Transverse colon (tissue), 4 donors: ENCODE data around the gene GPR141. TPM values are rescaled to one million over a fixed set of nuclear protein-coding genes. Genes with fewer than 3 reads are reported as not detected.

ENCODE experiments used
- DNase-seq: peaks from one replicate; pipeline ENCODE4 v3.0.0-alpha.2; 2019
- H3K27ac ChIP-seq, 4 donors: fragments of 200-600 bp; sonication (generic); 2 replicates each; pipeline ENCODE4 v1.5.1; 2016 to 2018; ENCODE audit warnings: inconsistent platforms in 4 of 4
- H3K27me3 ChIP-seq: fragments of 200-600 bp; sonication (generic); 2 replicates; pipeline ENCODE4 v1.5.1; 2017; ENCODE audit warnings: inconsistent platforms
- H3K36me3 ChIP-seq, 4 donors: fragments of 200-600 bp; sonication (generic); 2 replicates each; pipeline ENCODE4 v1.5.1; 2017 to 2019; ENCODE audit warnings: inconsistent platforms in 4 of 4
- H3K4me1 ChIP-seq, 4 donors: fragments of 200-600 bp; sonication (generic); 2 replicates each; pipeline ENCODE4 v1.5.1; 2017 to 2020; ENCODE audit warnings: inconsistent platforms in 4 of 4
- H3K4me3 ChIP-seq, 4 donors: fragments of 200-600 bp; sonication (generic); 1 replicate in 1 of 4; 2 replicates in 3 of 4; pipeline versions ENCODE4 v1.5.1 to v1.6.1; 2017 to 2019; ENCODE audit warnings: inconsistent platforms in 4 of 4
- H3K9me3 ChIP-seq, 2 donors: fragments of 200-600 bp; sonication (generic); 2 replicates each; pipeline ENCODE4 v1.5.1; 2017 to 2019; ENCODE audit warnings: inconsistent platforms in 2 of 2
- CTCF ChIP-seq, 5 experiments: fragments of 200-600 bp in 3 of 5; fragments of 450-650 bp in 2 of 5; sonication (generic) in 3 of 5; IDR thresholded peaks; 1 replicate in 2 of 5; 2 replicates in 3 of 5; pipeline ENCODE4 v1.5.1; 2016 to 2017; ENCODE audit warnings: antibody characterized with exemption in 5 of 5, inconsistent platforms in 3 of 5, mild to moderate bottlenecking in 2 of 5, moderate library complexity in 1 of 5
- EP300 ChIP-seq: sonication (generic); formaldehyde crosslinking; IDR thresholded peaks from one replicate; pipeline ENCODE4 v1.6.1; 2017; ENCODE audit warnings: antibody characterized with exemption, low read depth
- POLR2A ChIP-seq: fragments of 450-650 bp; IDR thresholded peaks from one replicate; pipeline ENCODE4 v1.6.1; 2016; ENCODE audit warnings: antibody characterized with exemption, mild to moderate bottlenecking, moderate library complexity
- POLR2AphosphoS5 ChIP-seq, 3 donors: sonication (generic); formaldehyde crosslinking; IDR thresholded peaks; one replicate each; pipeline ENCODE4 v1.6.1; 2016; ENCODE audit warnings: antibody characterized with exemption in 3 of 3
- WGBS, 2 donors: methylation state at CpG; one replicate each; pipeline ENCODE4 v1.1.5; 2018; ENCODE audit warnings: low coverage in 1 of 2; 5-methylcytosine and 5-hydroxymethylcytosine counted together
- in situ Hi-C, 4 donors: fragments of 200-750 bp; cut with MboI; loops; one replicate each; pipeline versions ENCODE4 v1.15.0 to v1.15.1; 2017; ENCODE audit warnings: low sequenced_read_pairs in 3 of 4, low pct_ligation_motif_present in 1 of 4, low pct_unique_long_range_greater_than_20kb in 1 of 4
- intact Hi-C: fragments of 100-400 bp; cut with DNase I; formaldehyde crosslinking; loops from one replicate; pipeline ENCODE4 v1.15.1; 2023; ENCODE audit warnings: low total_unique reads
- total RNA-seq, 4 donors: library from RNA; depleted of rRNA; stranded (reverse); fragments of >200 nt; gene quantifications; one replicate each; pipeline ENCODE4 v1.1.0, GENCODE V29; 2016

The GPR141 gene
- total RNA-seq, 4 donors from 2014 or later = not detected

- Histone ChIP-seq H3K27ac (no peak overlapping the region), H3K4me3 (no peak overlapping the region), H3K9me3 (no peaks in the 10 kb centered on the region), H3K27me3 (no peaks in the 10 kb centered on the region), H3K4me1 (no peaks in the 10 kb centered on the region), H3K36me3 (no peaks in the 10 kb centered on the region)
- in situ Hi-C loops (no loop called here), intact Hi-C loops (no loop called here)
- DNase-seq = no peak
- WGBS, 2 donors = 54 to 77% methylated on average over 2 to 3 of the region's 3 CpGs
- no peak for TF ChIP-seq CTCF (IDR thresholded peaks at IDR 0.05)
- TF ChIP-seq EP300 = no peak
- no peak for TF ChIP-seq POLR2A
- TF ChIP-seq POLR2AphosphoS5 (IDR thresholded peaks at IDR 0.05) = no peak
These were observed 75.0 kb downstream of the GPR141 start for GRCh38 chr7:37758501-37759045.

GRCh38 chr7:37759526-37759925 lies 76.0 kb downstream of the GPR141 start:
- H3K36me3 ChIP-seq = no peaks in the 10 kb centered on the region
- no peak overlapping the region for H3K4me3 ChIP-seq
- intact Hi-C loops = no loop called here
- H3K27ac ChIP-seq = no peak overlapping the region
- in situ Hi-C loops = no loop called here
- TF ChIP-seq POLR2AphosphoS5 (IDR thresholded peaks at IDR 0.05) (no peak), EP300 (no peak), CTCF (IDR thresholded peaks at IDR 0.05) (no peak), POLR2A (no peak)
- no peak for DNase-seq
- WGBS, 2 donors = 57% methylated on average over 5 of the region's 5 CpGs; no CpG with 5 or more reads in 1 of the 2 donors
- no peaks in the 10 kb centered on the region for H3K4me1 ChIP-seq
- H3K9me3 ChIP-seq = no peaks in the 10 kb centered on the region
- no peaks in the 10 kb centered on the region for H3K27me3 ChIP-seq

GRCh38 chr7:37765421-37765829 lies 81.9 kb downstream of the GPR141 start:
- Histone ChIP-seq H3K27me3 (no peaks in the 10 kb centered on the region), H3K36me3 (no peaks in the 10 kb centered on the region), H3K27ac (no peak overlapping the region), H3K4me3 (no peak overlapping the region), H3K9me3 (no peaks in the 10 kb centered on the region), H3K4me1 (no peaks in the 10 kb centered on the region)
- TF ChIP-seq POLR2A (no peak), POLR2AphosphoS5 (IDR thresholded peaks at IDR 0.05) (no peak), EP300 (no peak), CTCF (IDR thresholded peaks at IDR 0.05) (no peak)
- WGBS, 2 donors = 70 to 86% methylated on average over 4 of the region's 4 CpGs
- DNase-seq = no peak
- in situ Hi-C loops = no loop called here
- intact Hi-C loops = no loop called here

- no peak for DNase-seq
- Histone ChIP-seq H3K27ac (no peak overlapping the region), H3K27me3 (no peaks in the 10 kb centered on the region), H3K36me3 (no peaks in the 10 kb centered on the region), H3K4me3 (no peak overlapping the region), H3K9me3 (no peaks in the 10 kb centered on the region), H3K4me1 (no peaks in the 10 kb centered on the region)
- TF ChIP-seq POLR2AphosphoS5 (IDR thresholded peaks at IDR 0.05) (no peak), POLR2A (no peak), CTCF (IDR thresholded peaks at IDR 0.05) (no peak), EP300 (no peak)
- in situ Hi-C loops (no loop called here), intact Hi-C loops (no loop called here)
- 60 to 77% methylated on average over 1 to 6 of the region's 6 CpGs for WGBS, 2 donors
These were observed 82.4 kb downstream of the GPR141 start for GRCh38 chr7:37765872-37766525.
